COR-L47 (cell line): ENCODE results near the gene SERPINA6.
A peak's percentile ranks its signal among the peaks of the same experiment; 100 is the strongest.
"Not testable (repeated sequence)": the region's sequence is repeated elsewhere in the genome, so short reads cannot be mapped to it uniquely, and the experiment has no call there.

Experiments
- DNase-seq: peaks from one replicate; lab custom pipeline; 2025; lab: John Stamatoyannopoulos, UW

The SERPINA6 gene

GRCh38 chr14:94354190-94354589 lies 31.1 kb upstream of the SERPINA6 start:
- DNase-seq, result not testable (repeated sequence)

DNA sequence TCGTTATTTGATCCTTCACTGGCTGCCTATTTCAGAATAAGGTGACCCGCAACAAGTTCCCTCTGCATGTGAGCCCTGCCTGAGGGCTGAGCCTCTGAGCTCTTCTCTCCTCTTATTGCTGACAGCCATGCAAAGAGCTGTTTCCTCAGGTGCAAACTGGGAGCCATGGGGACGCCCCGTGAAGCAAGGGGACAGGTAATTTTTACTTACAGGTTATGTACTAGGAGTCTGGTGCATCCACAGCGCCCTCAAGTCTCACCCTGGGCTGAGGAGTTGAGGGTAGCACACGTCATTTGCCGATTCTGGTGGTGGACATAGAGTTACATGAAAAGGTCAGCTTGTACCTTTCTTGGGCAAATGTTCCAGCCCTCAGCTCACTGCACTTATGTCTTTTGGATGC lies 26.1 kb upstream of the SERPINA6 start:
- DNase-seq, result no peak

DNA sequence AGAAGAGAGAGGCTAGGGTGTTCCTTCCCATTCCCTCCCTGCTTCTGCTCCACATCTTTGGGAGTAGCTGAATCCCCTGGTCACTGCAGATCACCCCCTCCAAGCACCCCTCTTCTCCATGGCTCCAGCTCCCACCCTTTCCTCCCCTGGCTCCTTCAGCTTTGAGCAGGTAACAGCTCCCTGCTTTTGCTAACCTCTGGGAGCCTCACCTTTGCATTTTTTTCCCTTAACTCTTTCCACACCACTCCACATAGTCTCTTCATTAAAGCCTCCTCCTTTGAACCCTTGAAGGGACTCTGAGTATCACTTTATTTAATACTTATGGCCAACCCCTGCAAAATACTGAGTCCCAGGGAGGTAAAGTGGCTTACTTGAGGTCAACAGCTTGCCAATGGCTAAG lies 25.7 kb upstream of the SERPINA6 start:
- no peak for DNase-seq

DNA sequence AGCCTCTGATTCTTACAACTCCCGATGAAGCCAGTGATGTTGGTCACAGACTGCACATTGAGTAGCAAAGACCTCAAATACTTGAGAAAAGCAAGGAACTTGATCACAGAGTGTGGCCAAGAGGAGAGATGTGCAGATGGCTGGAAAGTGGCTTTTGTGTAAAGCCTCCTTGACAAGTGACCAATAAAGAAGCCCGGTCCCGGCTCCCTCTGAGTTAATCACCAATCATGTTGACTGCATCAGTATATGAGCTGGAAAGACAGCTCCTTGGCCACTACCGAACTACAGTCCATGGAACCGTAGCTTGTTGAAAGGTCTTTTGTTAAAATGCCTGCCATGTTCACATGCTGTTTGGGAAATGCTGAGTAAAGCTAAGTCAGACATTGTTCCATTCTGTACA lies 23.7 kb upstream of the SERPINA6 start:
- DNase-seq, result no peak

DNA sequence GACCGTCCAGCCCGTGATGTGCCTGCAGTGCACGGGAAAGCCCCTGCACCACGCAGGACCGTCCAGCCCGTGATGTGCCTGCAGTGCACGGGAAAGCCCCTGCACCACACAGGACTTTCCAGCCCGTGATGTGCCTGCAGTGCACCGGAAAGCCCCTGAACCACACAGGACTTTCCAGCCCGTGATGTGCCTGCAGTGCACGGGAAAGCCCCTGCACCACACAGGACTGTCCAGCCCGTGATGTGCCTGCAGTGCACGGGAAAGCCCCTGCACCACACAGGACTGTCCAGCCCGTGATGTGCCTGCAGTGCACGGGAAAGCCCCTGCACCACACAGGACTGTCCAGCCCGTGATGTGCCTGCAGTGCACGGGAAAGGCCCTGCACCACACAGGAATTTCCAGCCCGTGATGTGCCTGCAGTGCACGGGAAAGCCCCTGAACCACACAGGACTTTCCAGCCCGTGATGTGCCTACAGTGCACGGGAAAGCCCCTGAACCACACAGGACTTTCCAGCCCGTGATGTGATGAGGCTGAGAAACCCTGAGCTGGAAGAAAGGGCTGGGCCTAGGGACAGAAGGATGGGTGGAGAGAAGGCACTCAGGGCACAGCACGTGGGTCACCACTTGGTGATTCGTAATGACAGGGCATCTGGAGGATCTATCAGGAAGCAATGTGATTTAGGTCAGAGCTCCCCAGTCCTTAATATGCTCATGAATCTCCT lies 23.1 kb upstream of the SERPINA6 start:
- DNase-seq, result not testable (repeated sequence)

DNA sequence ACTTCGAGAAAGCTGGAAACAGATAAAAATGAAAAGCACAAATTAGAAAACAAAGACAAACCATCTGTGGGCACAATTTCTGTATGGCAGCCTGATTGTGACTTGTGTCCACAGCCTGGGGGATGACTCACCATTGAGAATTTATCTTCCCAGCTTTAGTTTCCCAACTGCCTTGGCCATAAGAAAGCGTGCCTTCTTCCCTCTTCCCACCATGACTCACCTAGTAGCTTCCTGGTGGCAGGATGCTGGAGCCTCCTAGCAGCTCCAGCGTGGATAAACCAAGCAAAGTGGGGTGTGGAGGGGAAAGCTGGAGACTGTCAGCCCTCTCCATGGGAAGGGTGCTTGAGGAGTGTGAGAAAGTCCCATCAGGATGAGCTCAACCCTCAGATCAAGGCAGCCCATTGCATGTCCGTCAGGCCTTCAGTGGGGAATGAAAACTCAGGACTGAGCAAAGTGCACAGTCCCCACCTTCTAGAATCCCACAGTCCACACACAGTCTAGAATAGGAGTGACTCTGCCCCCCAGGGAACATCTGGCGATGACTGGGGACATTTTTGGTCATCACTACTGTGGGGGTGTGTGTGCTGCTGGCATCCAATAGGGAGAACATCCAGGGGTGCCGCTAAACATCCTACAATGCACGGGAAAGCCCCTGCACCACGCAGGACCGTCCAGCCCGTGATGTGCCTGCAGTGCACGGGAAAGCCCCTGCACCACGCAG lies 22.4 kb upstream of the SERPINA6 start:
- DNase-seq, result no peak

DNA sequence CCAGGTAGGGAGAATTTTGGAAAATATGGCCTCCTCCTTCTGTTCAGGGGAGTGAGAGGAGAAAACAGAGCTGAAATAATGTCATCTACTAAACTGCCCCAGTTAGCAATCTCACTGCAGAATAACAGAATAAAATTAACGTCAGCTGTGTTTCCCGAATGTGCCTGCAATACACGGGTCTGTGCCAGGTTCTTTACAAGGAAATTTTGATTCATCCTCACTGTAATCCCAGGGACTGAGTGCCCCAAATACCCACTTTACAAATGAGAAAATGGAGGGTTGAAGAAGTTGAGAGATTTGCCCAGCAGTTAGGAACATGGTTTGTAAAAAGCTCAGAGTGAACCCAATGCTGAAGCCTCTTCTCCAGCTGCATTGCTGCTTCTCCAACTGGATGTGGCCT lies 21.3 kb upstream of the SERPINA6 start:
- no peak for DNase-seq

DNA sequence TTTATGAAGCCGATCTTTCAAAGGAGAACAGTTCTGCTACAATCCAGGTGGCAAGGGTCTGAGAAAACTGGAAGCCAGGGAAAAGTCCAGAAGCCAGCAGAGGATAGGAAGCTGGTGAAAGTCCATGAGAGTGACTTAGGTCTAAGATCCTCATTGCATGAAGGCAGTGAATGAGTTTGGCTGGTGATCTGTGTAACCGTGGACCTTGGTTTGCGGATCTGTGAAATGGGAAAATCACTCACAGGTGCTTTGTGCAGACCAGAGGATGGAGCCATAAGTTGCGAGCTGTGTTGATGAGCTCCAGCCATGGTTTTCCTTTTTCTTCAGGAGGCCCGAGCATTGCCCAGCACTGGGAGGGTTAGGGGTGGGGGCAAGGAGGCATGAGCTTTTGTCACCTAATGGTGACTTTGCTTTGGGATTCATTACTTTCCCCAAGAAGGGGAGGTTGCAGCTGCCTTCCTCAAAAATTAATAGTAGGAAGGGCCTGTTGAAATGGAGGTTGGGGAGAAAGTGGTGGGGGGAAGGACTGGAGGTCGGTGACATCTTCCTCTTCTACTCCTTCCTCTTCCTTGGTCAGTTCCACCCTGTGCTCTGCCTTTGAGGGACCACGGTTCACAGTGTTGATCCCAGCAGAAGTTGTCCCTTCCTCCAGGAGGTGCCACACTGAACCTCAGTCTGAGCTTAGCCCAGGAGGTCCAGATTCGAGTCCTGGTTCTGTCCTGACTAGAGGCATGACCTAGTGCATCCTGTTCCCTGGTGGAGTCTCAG lies 20.3 kb upstream of the SERPINA6 start:
- no peak for DNase-seq

DNA sequence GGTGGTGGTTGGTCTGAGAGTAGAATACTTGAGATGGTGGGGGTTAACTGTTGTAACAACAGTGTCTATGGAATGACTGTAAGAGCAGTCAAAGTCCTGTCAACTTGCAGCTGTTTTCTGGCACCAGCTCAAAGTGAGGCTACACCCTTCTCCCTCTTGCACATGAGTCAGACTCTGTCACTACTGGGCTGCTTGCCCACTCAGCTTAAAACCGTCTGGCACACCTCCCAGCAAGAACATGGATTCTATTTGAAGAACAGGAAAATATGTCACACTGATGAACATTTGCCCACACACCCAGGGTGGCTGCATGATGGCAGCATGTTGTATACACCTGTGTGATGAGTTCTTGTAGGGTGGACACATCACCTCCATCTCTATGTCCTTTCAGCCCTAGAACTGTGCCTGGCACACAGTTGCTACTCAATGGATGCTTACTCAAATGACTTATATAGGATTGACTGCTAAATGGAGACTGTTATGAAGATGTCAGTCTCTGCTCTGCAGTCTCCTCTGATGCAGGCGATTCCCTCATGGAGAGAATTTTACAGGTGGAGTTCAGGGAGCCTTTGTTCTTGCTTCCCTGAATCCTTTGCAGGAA lies 19.3 kb upstream of the SERPINA6 start:
- peak; percentile 94 for DNase-seq

DNA sequence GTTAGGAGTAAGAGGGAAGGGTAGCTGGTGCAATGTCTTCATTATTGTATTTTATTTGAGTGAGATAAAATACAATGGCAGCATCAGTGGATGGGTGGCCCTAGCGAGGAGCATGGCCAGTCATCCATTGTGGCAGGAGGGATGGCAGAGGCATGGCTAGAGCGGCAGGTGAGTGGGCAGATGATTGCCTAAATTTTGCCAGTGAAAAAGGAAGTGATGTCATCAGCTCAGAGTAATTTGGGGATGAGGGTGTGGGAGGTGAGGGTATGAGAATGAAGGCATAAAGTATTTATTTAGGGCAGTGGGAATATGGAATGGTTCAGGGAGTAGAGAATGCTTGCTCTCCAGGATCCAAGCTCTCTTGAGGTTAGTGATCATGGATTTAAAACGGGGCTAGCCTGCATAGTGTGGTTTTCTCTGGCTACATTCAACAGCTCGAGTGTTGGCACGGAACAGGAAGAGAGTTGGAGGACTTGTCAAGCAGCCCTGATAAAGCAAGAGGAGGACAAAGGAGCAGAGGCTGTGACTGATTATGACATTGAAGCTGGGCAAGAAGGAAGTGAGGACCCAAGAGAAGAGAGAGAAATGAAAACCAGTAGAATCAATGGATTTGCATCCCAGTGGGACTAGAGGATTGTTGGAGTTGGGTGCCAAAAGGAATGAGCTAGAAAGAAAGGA lies 18.7 kb upstream of the SERPINA6 start:
- DNase-seq, result no peak

DNA sequence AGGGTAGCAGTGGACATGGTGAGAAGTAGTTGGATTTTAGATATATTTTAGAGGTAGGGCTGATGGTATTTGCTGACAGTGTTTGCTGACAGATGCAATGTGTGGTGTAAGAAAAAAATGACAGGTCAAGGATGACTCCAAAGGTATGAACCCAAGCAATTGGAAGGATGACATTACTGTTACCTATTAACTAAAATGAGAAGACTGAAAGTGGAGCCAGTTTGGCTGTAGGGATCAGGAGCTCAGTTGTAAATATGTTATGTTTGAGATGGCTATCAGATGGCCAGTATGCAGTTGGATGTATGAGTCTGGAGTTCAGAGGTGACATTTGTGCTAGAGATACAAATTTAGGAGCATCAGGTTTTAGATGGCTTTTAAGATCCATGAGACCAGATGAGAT lies 17.4 kb upstream of the SERPINA6 start:
- DNase-seq, result no peak

DNA sequence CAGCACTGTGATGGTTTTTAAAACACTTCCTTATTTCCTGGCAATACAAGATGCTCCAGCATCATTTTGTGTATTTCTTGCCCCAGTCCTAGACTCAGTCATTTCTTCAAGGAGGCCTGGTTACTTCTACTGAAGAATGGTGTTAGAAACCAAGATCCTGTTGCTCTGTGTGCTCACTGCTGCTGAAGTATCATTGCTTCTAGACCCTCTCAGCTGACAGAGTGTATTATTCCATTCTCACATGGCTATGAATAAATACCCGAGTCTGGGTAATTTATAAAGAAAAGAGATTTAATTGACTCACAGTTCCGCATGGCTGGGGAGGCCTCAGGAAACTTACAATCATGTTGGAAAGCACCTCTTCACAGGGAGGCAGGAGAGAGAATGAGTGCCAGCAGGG lies 14.9 kb upstream of the SERPINA6 start:
- DNase-seq, result no peak

DNA sequence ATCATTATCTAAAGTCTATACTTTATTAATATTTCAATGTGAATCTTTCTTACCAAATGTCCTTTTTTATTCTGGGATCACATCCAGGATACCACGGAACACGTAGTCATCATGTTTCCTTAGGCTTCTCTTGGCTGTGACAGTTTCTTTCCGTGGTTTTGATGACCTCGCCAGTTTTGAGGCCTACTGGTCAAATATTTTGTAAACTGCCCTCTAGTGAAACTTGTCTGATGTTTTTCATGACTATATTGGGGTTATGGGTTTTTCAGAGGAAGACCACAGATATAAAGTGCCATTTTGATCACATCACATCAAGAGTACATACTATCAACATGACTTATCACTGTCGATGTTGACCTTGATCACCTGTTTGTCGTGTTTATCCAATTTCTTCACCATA lies 14.1 kb upstream of the SERPINA6 start:
- no peak for DNase-seq

DNA sequence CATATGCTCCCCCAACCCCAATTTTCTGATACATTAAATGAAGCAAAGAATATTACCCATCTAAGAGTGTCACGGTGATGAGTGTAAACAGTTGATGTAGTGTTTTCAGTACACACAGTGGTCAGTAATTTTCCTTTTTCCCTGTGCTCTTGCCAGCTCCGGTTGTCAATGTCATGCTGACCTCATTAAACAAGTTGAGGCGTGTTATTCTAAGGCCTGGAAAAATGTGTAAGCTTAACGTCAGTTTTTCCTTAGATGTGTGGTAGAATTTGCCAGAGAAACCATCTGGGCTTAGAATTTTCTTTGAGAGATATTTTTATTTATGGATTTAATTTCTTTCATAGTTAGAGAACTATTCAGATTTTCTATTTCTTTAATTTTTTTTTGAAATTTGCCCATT lies 11.7 kb upstream of the SERPINA6 start:
- DNase-seq, result no peak

- no peak for DNase-seq
Measured at GRCh38 chr14:94332587-94332986, 9.5 kb upstream of the SERPINA6 start.

DNA sequence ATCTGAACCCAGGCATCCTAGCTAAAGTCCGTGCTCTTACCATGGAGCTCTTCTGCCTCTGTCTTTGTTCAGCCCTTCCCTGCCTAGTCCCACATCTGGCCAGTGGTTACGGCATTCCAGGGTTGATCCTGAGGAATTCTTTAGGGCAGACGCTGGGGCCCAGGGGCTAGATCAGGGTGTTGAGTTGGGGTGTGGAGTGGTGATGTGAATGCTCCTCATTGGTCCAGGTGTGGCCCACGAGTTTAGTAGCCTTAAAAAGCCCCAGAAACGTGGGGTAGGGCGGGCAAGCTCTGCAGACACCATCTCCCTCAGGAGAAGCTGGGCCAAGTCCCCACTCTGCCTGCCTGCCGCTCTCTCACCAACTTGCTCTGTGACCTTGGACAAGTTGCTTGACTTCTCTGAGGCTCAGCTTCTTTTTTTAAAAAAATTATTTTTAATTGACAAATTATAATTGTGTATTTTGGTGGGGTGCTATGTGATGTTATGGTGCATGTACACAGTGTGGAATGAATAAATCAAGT lies 9.0 kb upstream of the SERPINA6 start:
- DNase-seq, result no peak

GRCh38 chr14:94331462-94331861 lies 8.3 kb upstream of the SERPINA6 start:
- no peak for DNase-seq

DNA sequence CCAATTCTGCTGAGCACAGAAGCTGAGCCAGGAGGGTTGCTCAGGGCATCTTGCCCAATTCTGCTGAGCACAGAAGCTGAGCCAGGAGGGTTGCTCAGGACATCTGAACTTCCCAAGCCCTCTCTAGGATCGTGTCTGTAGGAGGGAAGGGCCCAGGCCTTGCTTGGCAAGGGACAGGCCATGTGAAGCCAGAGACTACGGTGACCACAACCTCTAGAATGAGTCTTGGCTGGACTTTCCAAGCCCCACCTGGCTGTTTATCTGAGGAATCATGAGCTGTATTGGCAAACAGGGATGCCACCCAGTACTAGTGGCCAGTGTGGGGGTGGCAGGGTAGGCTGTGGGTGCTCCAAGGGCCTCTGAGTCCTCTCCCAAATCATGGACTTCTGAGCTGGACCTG lies 7.7 kb upstream of the SERPINA6 start:
- no peak for DNase-seq

- DNase-seq, result no peak
Measured at GRCh38 chr14:94330432-94330831, 7.3 kb upstream of the SERPINA6 start.

- no peak for DNase-seq
Measured at GRCh38 chr14:94329857-94330256, 6.7 kb upstream of the SERPINA6 start.

DNA sequence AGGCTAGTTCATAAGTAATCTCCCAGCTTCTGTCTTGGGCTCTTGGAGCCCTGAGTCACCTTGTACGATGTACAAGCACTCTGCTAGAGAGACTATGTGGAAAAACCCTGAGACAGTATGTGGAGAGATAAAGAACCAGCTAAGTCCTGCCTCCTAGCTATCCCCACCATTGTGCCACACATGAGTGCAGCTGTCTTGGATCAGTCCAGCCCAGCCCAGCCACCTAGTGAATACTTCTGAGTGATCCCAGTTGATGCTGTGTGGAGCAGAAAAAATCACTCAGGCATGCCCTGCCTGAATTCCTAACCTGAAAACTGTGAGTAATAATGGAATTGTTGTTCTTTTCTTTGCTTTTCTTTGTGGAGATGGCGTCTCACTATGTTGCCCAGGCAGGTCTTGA lies 5.1 kb upstream of the SERPINA6 start:
- no peak for DNase-seq
